ENCODE results near the gene SNORC. TPM values are rescaled to one million over a fixed set of nuclear protein-coding genes. Genes with fewer than 3 reads are reported as not detected.

Gene SNORC
- total RNA-seq, 1 donor from 2014 or later, result 3.1 TPM

DNA sequence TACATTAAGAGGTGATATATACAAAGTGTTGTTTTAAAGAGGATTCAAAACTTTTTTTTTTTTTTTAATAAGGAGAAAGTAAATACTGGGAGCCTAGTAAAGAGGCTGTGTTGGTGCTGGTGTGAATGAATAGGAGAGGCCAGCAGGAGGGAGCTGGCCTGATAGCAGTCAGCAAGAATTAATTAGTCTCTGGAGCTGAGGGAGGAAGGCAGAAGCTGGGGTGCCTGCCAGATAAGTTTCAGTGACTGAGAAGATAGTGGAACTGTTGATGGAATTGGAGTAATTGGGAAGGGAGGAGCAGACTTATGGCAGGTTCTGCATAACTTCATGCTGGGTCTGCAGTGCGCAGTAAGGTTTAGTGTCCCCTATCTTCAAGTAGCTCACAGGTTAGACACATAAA, 36.2 kb upstream of the SNORC start:
- Histone ChIP-seq H3K27ac (ENCODE audit: low read depth, low read length) (no peak overlapping the region), H3K9ac (ENCODE audit: low read length) (no peak overlapping the region), H3K4me3 (ENCODE audit: insufficient read depth, low read depth, low read length) (no peak overlapping the region), H3K4me1 (ENCODE audit: insufficient read depth, low read length) (peaks cover 6% of the 10 kb centered on the region), H3K4me2 (ENCODE audit: low read length) (no peak overlapping the region), H2AFZ (ENCODE audit: low read depth, low read length) (no peak overlapping the region), H3K9me3 (ENCODE audit: insufficient read depth, low read depth, low read length) (no peaks in the 10 kb centered on the region), H4K20me1 (ENCODE audit: insufficient read depth, low read length) (peaks cover 28% of the 10 kb centered on the region), H3K79me2 (ENCODE audit: insufficient read depth, low read length) (peaks cover 3% of the 10 kb centered on the region), H3K36me3 (ENCODE audit: insufficient read depth, low read length) (peaks cover 42% of the 10 kb centered on the region), H3K27me3 (ENCODE audit: insufficient read depth, low read length) (no peaks in the 10 kb centered on the region)
- H3K9me3 Mint-ChIP-seq (ENCODE audit: unreplicated experiment), result no peaks in the 10 kb centered on the region
- TF ChIP-seq, protein P1, sequence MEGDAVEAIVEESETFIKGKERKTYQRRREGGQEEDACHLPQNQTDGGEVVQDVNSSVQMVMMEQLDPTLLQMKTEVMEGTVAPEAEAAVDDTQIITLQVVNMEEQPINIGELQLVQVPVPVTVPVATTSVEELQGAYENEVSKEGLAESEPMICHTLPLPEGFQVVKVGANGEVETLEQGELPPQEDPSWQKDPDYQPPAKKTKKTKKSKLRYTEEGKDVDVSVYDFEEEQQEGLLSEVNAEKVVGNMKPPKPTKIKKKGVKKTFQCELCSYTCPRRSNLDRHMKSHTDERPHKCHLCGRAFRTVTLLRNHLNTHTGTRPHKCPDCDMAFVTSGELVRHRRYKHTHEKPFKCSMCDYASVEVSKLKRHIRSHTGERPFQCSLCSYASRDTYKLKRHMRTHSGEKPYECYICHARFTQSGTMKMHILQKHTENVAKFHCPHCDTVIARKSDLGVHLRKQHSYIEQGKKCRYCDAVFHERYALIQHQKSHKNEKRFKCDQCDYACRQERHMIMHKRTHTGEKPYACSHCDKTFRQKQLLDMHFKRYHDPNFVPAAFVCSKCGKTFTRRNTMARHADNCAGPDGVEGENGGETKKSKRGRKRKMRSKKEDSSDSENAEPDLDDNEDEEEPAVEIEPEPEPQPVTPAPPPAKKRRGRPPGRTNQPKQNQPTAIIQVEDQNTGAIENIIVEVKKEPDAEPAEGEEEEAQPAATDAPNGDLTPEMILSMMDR (IDR thresholded peaks at IDR 0.05; ENCODE audit: insufficient read depth, low read depth, low read length), result no peak
- no peak for TF ChIP-seq EZH2 (IDR thresholded peaks at IDR 0.05; ENCODE audit: insufficient read depth, low read length)
- no peaks in the 10 kb centered on the region for H3K27me3 Mint-ChIP-seq (ENCODE audit: low read depth, unreplicated experiment)
- no peak for FAIRE-seq
- no peak overlapping the region for H3K27ac Mint-ChIP-seq (ENCODE audit: unreplicated experiment)
- peaks cover 12% of the 10 kb centered on the region for H3K4me1 Mint-ChIP-seq (ENCODE audit: low read depth, unreplicated experiment)
- H3K4me3 Mint-ChIP-seq (ENCODE audit: unreplicated experiment), result no peak overlapping the region
- peaks cover 14% of the 10 kb centered on the region for H3K36me3 Mint-ChIP-seq (ENCODE audit: low read depth, unreplicated experiment)
- no peak for DNase-seq (ENCODE audit: low read depth)

DNA sequence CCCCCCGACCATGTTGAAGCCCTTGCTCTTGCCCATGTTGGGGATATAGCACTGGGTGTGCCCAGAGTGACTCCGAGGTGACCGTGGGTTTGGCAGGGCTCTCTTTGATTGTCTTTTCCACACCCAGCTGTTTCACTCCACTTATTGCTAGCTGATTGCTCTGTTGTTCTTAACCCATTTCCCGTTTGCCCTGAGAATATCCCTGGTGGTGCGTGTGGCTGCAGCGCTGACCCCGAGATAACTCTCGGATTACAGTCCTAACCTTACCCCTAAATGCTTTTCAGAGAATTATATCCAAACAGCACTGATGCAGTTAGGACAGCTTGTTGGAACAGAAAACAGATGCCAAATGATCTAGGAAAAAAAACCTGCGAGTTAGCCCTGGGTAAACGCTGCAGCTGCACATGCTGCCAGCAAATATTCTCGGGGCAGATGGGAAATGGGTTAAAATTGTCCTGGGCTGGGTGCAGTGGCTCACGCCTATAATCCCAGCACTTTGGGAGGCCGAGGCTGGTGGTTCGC, 34.3 kb upstream of the SNORC start:
- peaks cover 14% of the 10 kb centered on the region for H3K36me3 Mint-ChIP-seq (ENCODE audit: low read depth, unreplicated experiment)

DNA sequence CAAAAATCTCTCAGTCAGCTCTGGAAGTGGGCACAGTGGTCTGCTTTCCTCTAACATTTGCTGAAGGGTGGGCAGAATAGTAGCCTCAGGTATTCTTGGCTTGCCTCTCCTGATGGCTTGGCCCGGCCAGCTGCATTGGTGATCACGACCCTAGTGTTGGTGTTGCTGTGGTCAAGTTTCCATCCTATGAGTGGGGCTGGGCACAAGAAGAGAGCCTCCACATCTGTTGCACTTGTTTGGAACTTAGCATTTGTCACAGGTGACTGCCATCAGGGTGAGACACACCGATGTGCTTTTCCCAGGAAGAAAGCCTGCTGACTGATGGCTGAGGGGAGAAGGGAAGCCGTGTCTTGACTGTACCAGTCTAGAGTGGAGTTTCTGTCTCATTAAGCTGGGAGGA, 33.1 kb upstream of the SNORC start:
- Mint-ChIP-seq H3K36me3 (ENCODE audit: low read depth, unreplicated experiment) (peaks cover 10% of the 10 kb centered on the region), H3K9me3 (ENCODE audit: unreplicated experiment) (no peaks in the 10 kb centered on the region), H3K4me1 (ENCODE audit: low read depth, unreplicated experiment) (peaks cover 21% of the 10 kb centered on the region), H3K27me3 (ENCODE audit: low read depth, unreplicated experiment) (no peaks in the 10 kb centered on the region), H3K27ac (ENCODE audit: unreplicated experiment) (no peak overlapping the region), H3K4me3 (ENCODE audit: unreplicated experiment) (no peak overlapping the region)
- no peaks in the 10 kb centered on the region for H3K9me3 ChIP-seq (ENCODE audit: insufficient read depth, low read depth, low read length)
- DNase-seq (ENCODE audit: low read depth) (no peak), FAIRE-seq (no peak)
- H3K27ac ChIP-seq (ENCODE audit: low read depth, low read length), result no peak overlapping the region
- no peak for TF ChIP-seq EZH2 (IDR thresholded peaks at IDR 0.05; ENCODE audit: insufficient read depth, low read length)
- TF ChIP-seq, protein P1 (IDR thresholded peaks at IDR 0.05; ENCODE audit: insufficient read depth, low read depth, low read length), result no peak
- H3K4me1 ChIP-seq (ENCODE audit: insufficient read depth, low read length), result peaks cover 7% of the 10 kb centered on the region
- no peaks in the 10 kb centered on the region for H3K27me3 ChIP-seq (ENCODE audit: insufficient read depth, low read length)
- no peak overlapping the region for H3K4me3 ChIP-seq (ENCODE audit: insufficient read depth, low read depth, low read length)
- no peak overlapping the region for H2AFZ ChIP-seq (ENCODE audit: low read depth, low read length)
- peaks cover 31% of the 10 kb centered on the region for H4K20me1 ChIP-seq (ENCODE audit: insufficient read depth, low read length)
- H3K9ac ChIP-seq (ENCODE audit: low read length), result no peak overlapping the region
- peaks cover 3% of the 10 kb centered on the region for H3K79me2 ChIP-seq (ENCODE audit: insufficient read depth, low read length)
- no peak overlapping the region for H3K4me2 ChIP-seq (ENCODE audit: low read length)
- H3K36me3 ChIP-seq (ENCODE audit: insufficient read depth, low read length), result peaks cover 27% of the 10 kb centered on the region

More for the DNA sequence above, 34.3 kb upstream of the SNORC start:
- peaks cover 21% of the 10 kb centered on the region for H3K4me1 Mint-ChIP-seq (ENCODE audit: low read depth, unreplicated experiment)
- H3K4me3 Mint-ChIP-seq (ENCODE audit: unreplicated experiment), result no peak overlapping the region
- H3K27me3 ChIP-seq (ENCODE audit: insufficient read depth, low read length), result no peaks in the 10 kb centered on the region
- H3K27ac Mint-ChIP-seq (ENCODE audit: unreplicated experiment), result no peak overlapping the region
- peaks cover 33% of the 10 kb centered on the region for H3K36me3 ChIP-seq (ENCODE audit: insufficient read depth, low read length)
- no peak overlapping the region for H3K4me3 ChIP-seq (ENCODE audit: insufficient read depth, low read depth, low read length)
- H2AFZ ChIP-seq (ENCODE audit: low read depth, low read length), result no peak overlapping the region
- peaks cover 7% of the 10 kb centered on the region for H3K4me1 ChIP-seq (ENCODE audit: insufficient read depth, low read length)
- no peaks in the 10 kb centered on the region for H3K9me3 Mint-ChIP-seq (ENCODE audit: unreplicated experiment)
- H3K79me2 ChIP-seq (ENCODE audit: insufficient read depth, low read length), result peaks cover 3% of the 10 kb centered on the region
- DNase-seq (ENCODE audit: low read depth), result no peak
- no peak overlapping the region for H3K9ac ChIP-seq (ENCODE audit: low read length)
- H3K27ac ChIP-seq (ENCODE audit: low read depth, low read length), result no peak overlapping the region
- no peak for TF ChIP-seq EZH2 (IDR thresholded peaks at IDR 0.05; ENCODE audit: insufficient read depth, low read length)
- TF ChIP-seq, protein P1 (IDR thresholded peaks at IDR 0.05; ENCODE audit: insufficient read depth, low read depth, low read length), result no peak
- H3K4me2 ChIP-seq (ENCODE audit: low read length), result no peak overlapping the region
- peaks cover 31% of the 10 kb centered on the region for H4K20me1 ChIP-seq (ENCODE audit: insufficient read depth, low read length)
- H3K27me3 Mint-ChIP-seq (ENCODE audit: low read depth, unreplicated experiment), result no peaks in the 10 kb centered on the region
- FAIRE-seq, result no peak
- H3K9me3 ChIP-seq (ENCODE audit: insufficient read depth, low read depth, low read length), result no peaks in the 10 kb centered on the region
